D721Med (cell line): Measurements from ENCODE around the gene PMS1.

Experiments
- DNase-seq: peaks from one replicate; pipeline ENCODE4 v3.0.0; 2011; ENCODE audit warnings: low spot score; ENCODE audit not compliant: insufficient read length
- FAIRE-seq: peaks from 2 replicates; lab custom pipeline; 2011; peaks lifted over from hg19 to GRCh38; lab: Jason Lieb, UNC
- TF ChIP-seq, protein P1 (sequence below): IDR thresholded peaks from 2 replicates; pipeline ENCODE4 v1.5.1; 2012; ENCODE audit warnings: mild to moderate bottlenecking, control low read depth; ENCODE audit not compliant: insufficient read depth; ENCODE audit errors: missing control alignments

Gene PMS1

DNA sequence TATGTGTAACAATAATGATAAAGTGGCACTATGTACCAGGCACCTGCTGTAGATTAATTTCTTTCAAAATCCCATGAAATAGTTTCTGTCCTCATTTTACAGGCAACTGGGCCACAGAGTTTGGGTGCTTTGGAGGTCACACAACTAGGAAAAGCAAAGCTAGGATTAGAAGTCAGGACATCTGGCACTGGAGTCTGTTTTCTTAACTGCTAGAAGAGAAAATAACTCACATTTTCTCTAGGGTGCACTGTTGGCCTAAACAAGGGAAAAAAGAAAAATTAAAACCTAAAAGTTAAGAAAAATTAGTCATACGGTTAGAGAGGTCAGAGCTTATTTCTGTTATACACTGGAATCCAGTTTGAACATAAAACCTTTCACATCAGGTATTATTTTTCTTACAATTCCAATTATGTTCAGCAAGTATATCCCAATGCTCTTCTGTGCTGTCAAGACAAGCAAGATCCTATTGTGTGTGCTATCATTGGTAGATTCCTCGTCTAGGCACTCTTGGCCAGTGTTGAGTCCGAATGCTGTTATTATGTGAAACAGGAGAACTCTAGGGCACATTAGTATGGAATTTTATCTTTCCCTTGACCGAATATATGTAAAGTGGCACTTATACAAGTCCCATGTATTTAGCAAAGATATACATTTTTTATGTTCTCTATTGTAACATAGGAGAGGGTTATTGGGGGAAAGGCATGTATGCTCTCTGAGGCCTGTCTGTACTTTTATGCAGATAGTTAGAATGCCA lies 20.2 kb upstream of the PMS1 start:
- FAIRE-seq = peak; percentile 89
- TF ChIP-seq, protein P1, sequence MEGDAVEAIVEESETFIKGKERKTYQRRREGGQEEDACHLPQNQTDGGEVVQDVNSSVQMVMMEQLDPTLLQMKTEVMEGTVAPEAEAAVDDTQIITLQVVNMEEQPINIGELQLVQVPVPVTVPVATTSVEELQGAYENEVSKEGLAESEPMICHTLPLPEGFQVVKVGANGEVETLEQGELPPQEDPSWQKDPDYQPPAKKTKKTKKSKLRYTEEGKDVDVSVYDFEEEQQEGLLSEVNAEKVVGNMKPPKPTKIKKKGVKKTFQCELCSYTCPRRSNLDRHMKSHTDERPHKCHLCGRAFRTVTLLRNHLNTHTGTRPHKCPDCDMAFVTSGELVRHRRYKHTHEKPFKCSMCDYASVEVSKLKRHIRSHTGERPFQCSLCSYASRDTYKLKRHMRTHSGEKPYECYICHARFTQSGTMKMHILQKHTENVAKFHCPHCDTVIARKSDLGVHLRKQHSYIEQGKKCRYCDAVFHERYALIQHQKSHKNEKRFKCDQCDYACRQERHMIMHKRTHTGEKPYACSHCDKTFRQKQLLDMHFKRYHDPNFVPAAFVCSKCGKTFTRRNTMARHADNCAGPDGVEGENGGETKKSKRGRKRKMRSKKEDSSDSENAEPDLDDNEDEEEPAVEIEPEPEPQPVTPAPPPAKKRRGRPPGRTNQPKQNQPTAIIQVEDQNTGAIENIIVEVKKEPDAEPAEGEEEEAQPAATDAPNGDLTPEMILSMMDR = peak; percentile 32
- DNase-seq = no peak

DNA sequence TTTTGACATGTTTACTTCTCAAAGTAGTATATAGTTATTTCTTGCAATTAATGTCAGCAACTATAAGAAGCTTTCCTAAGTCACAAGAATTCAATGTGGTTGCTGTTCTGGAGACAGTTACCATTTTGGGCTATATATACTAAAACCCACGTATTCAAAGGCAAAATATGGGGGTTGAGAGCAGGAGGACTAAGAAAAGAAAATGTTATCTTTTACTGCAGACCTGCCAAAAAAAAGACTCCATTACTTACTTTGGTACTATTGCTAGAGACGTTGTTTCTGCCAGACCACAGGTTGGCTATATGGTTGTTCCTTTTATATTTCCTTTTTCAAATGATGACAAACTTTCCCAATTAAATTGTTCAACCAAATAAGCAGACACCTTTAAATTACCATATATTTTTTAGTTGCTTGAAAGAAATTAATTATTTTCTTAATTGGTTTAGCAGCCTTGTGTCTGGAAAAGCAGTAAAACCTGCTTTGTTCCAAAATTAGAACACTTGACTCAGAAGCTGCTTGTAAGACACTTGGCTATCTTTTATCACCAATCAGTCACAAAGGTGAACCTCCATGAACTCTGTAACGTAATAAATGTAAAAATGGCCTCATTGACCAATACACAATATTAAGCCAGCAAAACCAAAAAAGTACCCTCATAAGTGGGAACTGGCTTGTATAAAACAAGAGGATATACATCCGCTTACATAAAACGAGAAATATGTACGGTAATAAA lies 13.5 kb upstream of the PMS1 start:
- FAIRE-seq (no peak), DNase-seq (no peak)
- TF ChIP-seq, protein P1 = no peak

DNA sequence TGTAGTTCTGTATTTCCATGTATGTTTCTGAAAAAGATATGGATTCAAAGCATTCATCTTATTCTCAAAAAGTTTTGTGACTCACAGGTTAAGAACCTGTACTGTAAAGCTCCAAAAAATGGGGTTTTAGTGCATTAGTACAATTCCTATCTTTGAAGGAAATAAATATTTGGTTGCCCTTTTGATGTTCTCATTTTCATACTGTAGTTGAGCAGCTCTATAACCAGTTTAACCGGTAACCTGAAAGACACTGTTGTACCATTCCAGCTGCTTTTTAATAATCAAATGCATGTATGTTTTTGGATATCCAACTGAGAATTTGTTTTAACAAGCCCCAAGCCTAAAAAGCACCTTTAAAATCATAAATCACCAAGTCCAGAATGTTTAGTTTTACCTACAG lies 12.0 kb upstream of the PMS1 start:
- TF ChIP-seq, protein P1 = no peak
- DNase-seq = no peak
- no peak for FAIRE-seq

DNA sequence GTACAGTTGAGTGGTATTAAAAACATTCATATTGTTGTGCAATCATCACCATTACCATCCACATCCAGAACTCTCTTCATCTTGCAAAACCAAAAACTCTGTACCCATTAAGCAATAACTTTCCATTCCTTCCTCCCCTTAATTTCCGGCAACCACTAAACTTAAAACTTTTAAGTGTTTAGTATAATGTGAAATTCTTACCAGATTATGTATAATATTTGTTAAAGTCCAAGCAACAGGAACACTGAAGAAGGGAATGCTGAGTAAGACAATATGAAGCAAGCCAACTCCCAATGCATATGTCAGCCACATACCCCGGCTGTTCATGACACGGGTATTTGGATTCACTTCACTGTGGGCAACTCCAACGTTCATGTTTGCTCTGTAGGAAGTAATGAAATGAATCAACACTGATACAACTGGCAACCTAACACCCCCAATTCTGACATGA lies 2.0 kb upstream of the PMS1 start:
- TF ChIP-seq, protein P1 = no peak
- FAIRE-seq (no peak), DNase-seq (no peak)

DNA sequence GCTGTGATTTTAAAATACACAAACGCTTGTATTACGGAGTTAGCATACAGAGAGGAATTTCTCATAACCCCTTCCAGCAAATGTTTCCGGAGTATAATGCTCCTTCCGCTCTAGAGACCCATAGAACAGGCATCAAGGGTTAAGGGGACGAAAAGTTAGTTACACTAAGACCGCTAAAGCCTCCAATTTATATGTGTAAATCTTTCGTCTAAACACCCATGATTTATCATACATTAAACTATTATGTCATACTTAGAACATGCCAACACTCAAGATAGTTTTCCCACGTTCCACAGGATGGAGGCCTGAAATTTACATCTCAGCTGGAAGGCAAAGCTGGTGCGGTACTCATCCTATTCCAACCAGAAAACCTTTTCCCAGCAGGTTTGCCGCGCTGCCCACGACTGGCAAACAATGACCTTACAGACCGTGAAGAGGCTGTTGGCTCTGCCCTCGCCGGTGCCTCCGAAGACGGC lies 761 bp upstream of the PMS1 start:
- no peak for FAIRE-seq
- no peak for DNase-seq
- TF ChIP-seq, protein P1 = no peak

DNA sequence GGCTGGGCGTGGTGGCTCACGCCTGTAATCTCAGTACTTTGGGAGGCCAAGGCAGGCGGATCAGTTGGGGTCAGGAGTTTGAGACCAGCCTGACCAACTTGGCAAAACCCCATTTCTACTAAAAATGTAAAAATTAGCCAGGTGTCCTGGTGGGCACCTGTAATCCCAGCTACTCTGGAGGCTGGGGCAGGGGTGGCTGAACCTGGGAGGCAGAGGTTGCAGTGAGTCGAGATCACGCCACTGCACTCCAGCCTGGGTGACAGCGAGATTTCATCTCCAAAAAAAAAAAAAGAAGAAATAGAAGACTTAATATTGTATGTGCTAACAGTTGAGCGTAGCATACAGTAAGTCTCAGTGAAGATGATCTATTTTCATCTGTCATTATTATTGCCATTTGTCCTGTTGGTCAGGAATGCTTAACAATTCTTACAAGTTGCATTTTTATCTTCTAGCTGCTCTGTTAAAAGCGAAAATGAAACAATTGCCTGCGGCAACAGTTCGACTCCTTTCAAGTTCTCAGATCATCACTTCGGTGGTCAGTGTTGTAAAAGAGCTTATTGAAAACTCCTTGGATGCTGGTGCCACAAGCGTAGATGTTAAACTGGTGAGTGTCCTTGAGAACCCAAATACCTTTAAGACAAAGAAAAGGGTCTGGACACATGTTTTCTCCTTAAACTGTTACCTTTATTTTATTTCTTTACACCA lies 7.2 kb downstream of the PMS1 start:
- DNase-seq = no peak
- TF ChIP-seq, protein P1 = no peak
- FAIRE-seq = peak; percentile 6
